HG02885 (cell line): ENCODE results near the gene FOXP2.
A peak's percentile ranks its signal among the peaks of the same experiment; 100 is the strongest.
"Not testable (repeated sequence)": the region's sequence is repeated elsewhere in the genome, so short reads cannot be mapped to it uniquely, and the experiment has no call there.

Experiments used
- ATAC-seq: cut with Tn5 transposase; IDR thresholded peaks from one replicate; pipeline ENCODE4 v1.9.1; 2021; ENCODE audit warnings: mild to moderate bottlenecking; ENCODE audit not compliant: unreplicated experiment, poor library complexity

The FOXP2 gene

GRCh38 chr7:114419441-114420272 is 5.0 kb downstream of the FOXP2 start:
- ATAC-seq: no peak

- peak; percentile 57 for ATAC-seq
These were observed 8.2 kb downstream of the FOXP2 start for GRCh38 chr7:114422507-114423501.

- ATAC-seq: no peak
These were observed 11.8 kb downstream of the FOXP2 start for GRCh38 chr7:114426382-114426781.

GRCh38 chr7:114426824-114427223 is 12.2 kb downstream of the FOXP2 start:
- ATAC-seq: peak; percentile 47

- no peak for ATAC-seq
These were observed 13.6 kb downstream of the FOXP2 start for GRCh38 chr7:114428211-114428610.

- no peak for ATAC-seq
These were observed 16.6 kb downstream of the FOXP2 start for GRCh38 chr7:114431189-114431588.

- no peak for ATAC-seq
These were observed 17.4 kb downstream of the FOXP2 start for GRCh38 chr7:114432061-114432460.

- ATAC-seq: no peak
These were observed 18.1 kb downstream of the FOXP2 start for GRCh38 chr7:114432703-114433102.

- ATAC-seq: no peak
These were observed 25.0 kb downstream of the FOXP2 start for GRCh38 chr7:114439581-114439980.

GRCh38 chr7:114440927-114441326 is 26.3 kb downstream of the FOXP2 start:
- ATAC-seq: not testable (repeated sequence)

- ATAC-seq: no peak
These were observed 29.6 kb downstream of the FOXP2 start for GRCh38 chr7:114444196-114444595.

- no peak for ATAC-seq
These were observed 35.8 kb downstream of the FOXP2 start for GRCh38 chr7:114450431-114450830.

- no peak for ATAC-seq
These were observed 45.0 kb downstream of the FOXP2 start for GRCh38 chr7:114459574-114459973.

- no peak for ATAC-seq
These were observed 45.4 kb downstream of the FOXP2 start for GRCh38 chr7:114460021-114460420.

GRCh38 chr7:114466917-114467316 is 52.3 kb downstream of the FOXP2 start:
- no peak for ATAC-seq

GRCh38 chr7:114468844-114469243 is 54.2 kb downstream of the FOXP2 start:
- peak; percentile 65 for ATAC-seq

- no peak for ATAC-seq
These were observed 58.4 kb downstream of the FOXP2 start for GRCh38 chr7:114472896-114473512.

GRCh38 chr7:114478384-114478783 is 63.8 kb downstream of the FOXP2 start:
- no peak for ATAC-seq

GRCh38 chr7:114481999-114482398 is 67.4 kb downstream of the FOXP2 start:
- ATAC-seq: no peak

GRCh38 chr7:114484226-114484625 is 69.6 kb downstream of the FOXP2 start:
- ATAC-seq: no peak

GRCh38 chr7:114487174-114487573 is 72.6 kb downstream of the FOXP2 start:
- no peak for ATAC-seq
